Fibroblast of skin of left biceps (primary cell): ENCODE results near the gene KLHL3.

ENCODE experiments used
- DNase-seq, 2 experiments: peaks; one replicate each; pipeline ENCODE4 v3.0.0-alpha.2; 2013; ENCODE audit warnings: low read depth in 2 of 2

KLHL3 gene

GRCh38 chr5:137581776-137582175, 154.1 kb downstream of the KLHL3 start:
- no peak for DNase-seq

DNA sequence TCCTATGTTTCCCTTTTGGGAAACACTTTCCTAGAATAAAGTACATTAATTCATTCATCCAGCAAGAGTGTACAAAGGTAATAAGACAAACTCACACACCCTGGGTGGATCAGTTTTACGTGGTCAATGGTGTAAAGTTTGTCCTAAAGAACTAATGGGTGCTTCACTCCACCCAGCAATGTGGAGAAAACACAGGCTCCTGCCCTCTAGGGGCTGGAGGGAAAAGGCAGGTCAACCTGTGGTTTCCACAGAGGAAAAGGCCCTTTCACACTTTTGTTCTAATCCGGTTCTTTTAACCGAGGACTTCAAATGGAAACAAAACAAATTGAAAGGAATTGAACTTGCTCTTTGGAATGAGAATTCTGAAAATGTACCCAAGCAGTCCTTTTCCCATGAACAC, 155.9 kb downstream of the KLHL3 start:
- DNase-seq = no peak

GRCh38 chr5:137575847-137576246, 160.0 kb downstream of the KLHL3 start:
- DNase-seq = peak; percentile 41 to 52

DNA sequence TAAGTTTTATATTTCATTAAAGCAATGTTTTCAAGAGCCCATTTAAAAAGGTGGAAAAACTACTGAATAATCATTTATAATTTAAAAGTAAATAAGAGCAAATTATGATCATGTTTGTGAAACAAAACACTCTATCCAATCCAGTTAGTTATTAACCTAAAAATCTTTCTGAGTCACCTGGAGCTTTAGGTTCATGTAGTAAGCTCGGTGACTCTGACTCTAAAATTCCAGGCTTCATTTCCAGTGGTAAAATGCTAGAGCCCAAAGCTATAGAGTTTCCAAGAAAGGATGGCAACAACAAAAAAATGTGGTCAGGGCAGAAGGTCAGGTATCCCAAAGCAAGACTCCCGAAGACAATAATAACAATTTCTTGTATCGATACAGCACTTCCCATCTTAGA, 160.7 kb downstream of the KLHL3 start:
- no peak for DNase-seq

GRCh38 chr5:137573376-137573775, 162.5 kb downstream of the KLHL3 start:
- DNase-seq = no peak

- no peak for DNase-seq
Observed at GRCh38 chr5:137572042-137572695, 163.7 kb downstream of the KLHL3 start.

- DNase-seq = no peak
Observed at GRCh38 chr5:137570070-137570469, 165.8 kb downstream of the KLHL3 start.
